ENCODE data around the gene ERRFI1. TPM values are rescaled to one million over a fixed set of nuclear protein-coding genes. Genes with fewer than 3 reads are reported as not detected.

ERRFI1 gene
- polyA plus RNA-seq, 3 donors = 0.08 to 1.5 (median 0.28) TPM

- H3K36me3 Mint-ChIP-seq = no peaks in the 10 kb centered on the region
- WGBS (ENCODE audit: insufficient coverage) = no CpG with 5 or more reads among the region's 7 CpGs
- no peak overlapping the region for H3K27ac ChIP-seq (ENCODE audit: low read depth in 1 of 2, low read length in 2 of 2)
- peaks cover 8% of the 10 kb centered on the region for H3K4me1 Mint-ChIP-seq
- H3K4me3 Mint-ChIP-seq = no peak overlapping the region
- H3K27ac Mint-ChIP-seq = no peak overlapping the region
- no peaks in the 10 kb centered on the region for H3K79me2 ChIP-seq (ENCODE audit: insufficient read depth, low read length)
- no peaks in the 10 kb centered on the region for H3K9me3 Mint-ChIP-seq
- DNase-seq = no peak
- no peaks in the 10 kb centered on the region for H3K4me1 ChIP-seq (ENCODE audit: control insufficient read depth in 1 of 2, insufficient read depth in 2 of 2, low read length in 2 of 2)
- H3K9me3 ChIP-seq (replicated peaks in 1 of 2; ENCODE audit: control insufficient read depth in 1 of 2, insufficient read depth in 1 of 2, low read length in 2 of 2) = no peaks in the 10 kb centered on the region
- no peak for TF ChIP-seq CTCF (IDR thresholded peaks at IDR 0.05)
- intact Hi-C loops (cut with micrococcal nuclease) = no loop called here
- no peak overlapping the region for H3K4me3 ChIP-seq (replicated peaks in 1 of 3; ENCODE audit: low read depth in 2 of 3, low read length in 3 of 3)
- no peak overlapping the region for H2AFZ ChIP-seq (ENCODE audit: insufficient read depth, low read depth, low read length, poor library complexity, severe bottlenecking)
- H3K4me2 ChIP-seq (replicated peaks; ENCODE audit: extremely low read depth, low read length, poor library complexity, severe bottlenecking) = no peak overlapping the region
- no peaks in the 10 kb centered on the region for H4K20me1 ChIP-seq (ENCODE audit: insufficient read depth, low read length)
- H3K27me3 ChIP-seq (ENCODE audit: control insufficient read depth in 2 of 2, insufficient read depth in 2 of 2, low read length in 2 of 2) = peaks cover 12 to 13% of the 10 kb centered on the region in 2 donors
- H3K9ac ChIP-seq (ENCODE audit: insufficient read depth, low read length, poor library complexity, severe bottlenecking) = no peak overlapping the region
- no peaks in the 10 kb centered on the region for H3K36me3 ChIP-seq (replicated peaks in 1 of 2; ENCODE audit: control insufficient read depth in 1 of 2, insufficient read depth in 2 of 2, low read length in 2 of 2)
- peaks cover 5 to 9% (median 7%) of the 10 kb centered on the region in 3 donors for H3K27me3 Mint-ChIP-seq (ENCODE audit: low read depth in 3 of 3)
Measured at GRCh38 chr1:8011923-8012858, 13.9 kb downstream of the ERRFI1 start.

DNA sequence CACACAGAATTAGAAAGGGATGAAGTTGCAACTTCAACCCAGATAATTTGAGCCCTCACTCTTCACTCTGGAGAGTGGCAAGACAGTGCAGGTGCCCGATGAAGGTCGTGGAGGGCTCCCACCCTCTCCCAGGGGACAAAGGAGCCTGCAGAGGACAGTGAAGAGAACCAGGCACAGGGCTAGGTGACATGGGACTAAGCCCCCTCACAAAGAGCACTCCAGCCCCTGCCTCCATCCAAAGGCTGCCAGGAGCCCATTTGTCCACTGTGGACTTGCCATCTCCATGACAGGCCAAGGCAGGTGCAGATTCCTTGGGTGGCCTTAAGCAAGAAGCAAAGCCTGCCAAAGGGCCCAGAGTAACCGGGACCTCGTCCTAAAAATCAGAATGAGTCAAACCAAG lies 15.1 kb downstream of the ERRFI1 start:
- H3K4me3 Mint-ChIP-seq = no peak overlapping the region
- TF ChIP-seq CTCF (IDR thresholded peaks at IDR 0.05) = no peak
- Histone ChIP-seq H2AFZ (ENCODE audit: insufficient read depth, low read depth, low read length, poor library complexity, severe bottlenecking) (no peak overlapping the region), H3K27me3 (ENCODE audit: control insufficient read depth in 2 of 2, insufficient read depth in 2 of 2, low read length in 2 of 2) (peaks cover 3 to 9% of the 10 kb centered on the region in 2 donors), H3K27ac (ENCODE audit: low read depth in 1 of 2, low read length in 2 of 2) (no peak overlapping the region), H3K79me2 (ENCODE audit: insufficient read depth, low read length) (no peaks in the 10 kb centered on the region), H4K20me1 (ENCODE audit: insufficient read depth, low read length) (no peaks in the 10 kb centered on the region), H3K4me3 (replicated peaks in 1 of 3; ENCODE audit: low read depth in 2 of 3, low read length in 3 of 3) (no peak overlapping the region), H3K9ac (ENCODE audit: insufficient read depth, low read length, poor library complexity, severe bottlenecking) (no peak overlapping the region), H3K9me3 (replicated peaks in 1 of 2; ENCODE audit: control insufficient read depth in 1 of 2, insufficient read depth in 1 of 2, low read length in 2 of 2) (no peaks in the 10 kb centered on the region), H3K4me2 (replicated peaks; ENCODE audit: extremely low read depth, low read length, poor library complexity, severe bottlenecking) (no peak overlapping the region), H3K36me3 (replicated peaks in 1 of 2; ENCODE audit: control insufficient read depth in 1 of 2, insufficient read depth in 2 of 2, low read length in 2 of 2) (no peaks in the 10 kb centered on the region), H3K4me1 (ENCODE audit: control insufficient read depth in 1 of 2, insufficient read depth in 2 of 2, low read length in 2 of 2) (peaks cover 0 to under 1% of the 10 kb centered on the region in 2 donors)
- H3K27me3 Mint-ChIP-seq (ENCODE audit: low read depth in 3 of 3) = peaks cover 0 to 5% (median 5%) of the 10 kb centered on the region in 3 donors
- H3K9me3 Mint-ChIP-seq = no peaks in the 10 kb centered on the region
- intact Hi-C loops (cut with micrococcal nuclease) = no loop called here
- H3K4me1 Mint-ChIP-seq = peaks cover 10% of the 10 kb centered on the region
- H3K36me3 Mint-ChIP-seq = no peaks in the 10 kb centered on the region
- no peak overlapping the region for H3K27ac Mint-ChIP-seq
- no peak for DNase-seq
- WGBS (ENCODE audit: insufficient coverage) = 100% methylated on average over 4 of the region's 4 CpGs
